ENCODE measurements around the gene ZNF442. TPM values are rescaled to one million over a fixed set of nuclear protein-coding genes. Genes with fewer than 3 reads are reported as not detected.

ZNF442 gene
- total and polyA plus RNA-seq, 2 experiments from 2014 or later, result 1.2 to 3.6 TPM

GRCh38 chr19:12353375-12353774 lies 12.1 kb downstream of the ZNF442 start (continued):
- no peak for TF ChIP-seq ZNF114 (CRISPR knock-in tag; IDR thresholded peaks at IDR 0.05)
- no peak for TF ChIP-seq JUNB (IDR thresholded peaks at IDR 0.05; ENCODE audit: unreplicated experiment)
- TF ChIP-seq STAT1 (IDR thresholded peaks at IDR 0.05; ENCODE audit: unreplicated experiment), result no peak

- H3K36me3 Mint-ChIP-seq (ENCODE audit: low read depth), result peaks cover 65% of the 10 kb centered on the region
- H3K27ac ChIP-seq (ENCODE audit: low read depth), result no peak overlapping the region
- DNase-seq (ENCODE audit: low spot score) (peak; percentile 10), ATAC-seq (no peak)
- H2AFZ ChIP-seq, result no peak overlapping the region
- H3K27me3 ChIP-seq (ENCODE audit: insufficient read depth), result no peaks in the 10 kb centered on the region
- H4K20me1 ChIP-seq (replicated peaks; ENCODE audit: insufficient read depth), result no peaks in the 10 kb centered on the region
- no peak overlapping the region for H3K4me2 ChIP-seq
- TF ChIP-seq EZH2phosphoT487 (IDR thresholded peaks at IDR 0.05; ENCODE audit: unreplicated experiment) (no peak), STAT1 (IDR thresholded peaks at IDR 0.05; ENCODE audit: unreplicated experiment) (no peak), NANOG (IDR thresholded peaks at IDR 0.05; ENCODE audit: borderline replicate concordance) (no peak), ZNF114 (CRISPR knock-in tag; IDR thresholded peaks at IDR 0.05) (no peak), REST (IDR thresholded peaks at IDR 0.05; ENCODE audit: unreplicated experiment) (no peak), ZNF462 (CRISPR knock-in tag; IDR thresholded peaks at IDR 0.05) (no peak), ZNF331 (CRISPR knock-in tag; IDR thresholded peaks at IDR 0.05; ENCODE audit: low read depth) (no peak), CREB1 (CRISPR knock-in tag; IDR thresholded peaks at IDR 0.05; ENCODE audit: low read depth) (no peak), ETS1 (IDR thresholded peaks at IDR 0.05) (no peak), CTCF (conservative IDR thresholded peaks at IDR 0.05; ENCODE audit: low read depth in 2 of 2) (no peak), POLR2AphosphoS5 (IDR thresholded peaks at IDR 0.05; ENCODE audit: low read depth) (no peak), JUNB (IDR thresholded peaks at IDR 0.05; ENCODE audit: unreplicated experiment) (no peak), EZH2 (IDR thresholded peaks at IDR 0.05; ENCODE audit: low read depth, unreplicated experiment) (no peak)
- no peaks in the 10 kb centered on the region for H3K4me1 Mint-ChIP-seq
- peaks cover 35% of the 10 kb centered on the region for H3K36me3 ChIP-seq (ENCODE audit: insufficient read depth)
- no peaks in the 10 kb centered on the region for H3F3A ChIP-seq (replicated peaks; ENCODE audit: low read depth)
- H3K9me2 ChIP-seq (ENCODE audit: insufficient read depth), result no peaks in the 10 kb centered on the region
- H3K79me2 ChIP-seq (replicated peaks; ENCODE audit: insufficient read depth), result no peaks in the 10 kb centered on the region; the same call in 1 of the 2 replicates
- H3K27ac Mint-ChIP-seq, result no peak overlapping the region
- H3K4me3 ChIP-seq, result no peak overlapping the region
- H3K4me1 ChIP-seq (ENCODE audit: insufficient read depth), result no peaks in the 10 kb centered on the region
- no peak overlapping the region for H3K4me3 Mint-ChIP-seq
- peaks cover 90% of the 10 kb centered on the region for H3K9me3 Mint-ChIP-seq
- no peaks in the 10 kb centered on the region for H3K27me3 Mint-ChIP-seq (ENCODE audit: insufficient read depth, low read depth, poor library complexity)
Observed at GRCh38 chr19:12350890-12351197, 14.6 kb downstream of the ZNF442 start.
